ENCODE results near the gene DNAI1.

DNA sequence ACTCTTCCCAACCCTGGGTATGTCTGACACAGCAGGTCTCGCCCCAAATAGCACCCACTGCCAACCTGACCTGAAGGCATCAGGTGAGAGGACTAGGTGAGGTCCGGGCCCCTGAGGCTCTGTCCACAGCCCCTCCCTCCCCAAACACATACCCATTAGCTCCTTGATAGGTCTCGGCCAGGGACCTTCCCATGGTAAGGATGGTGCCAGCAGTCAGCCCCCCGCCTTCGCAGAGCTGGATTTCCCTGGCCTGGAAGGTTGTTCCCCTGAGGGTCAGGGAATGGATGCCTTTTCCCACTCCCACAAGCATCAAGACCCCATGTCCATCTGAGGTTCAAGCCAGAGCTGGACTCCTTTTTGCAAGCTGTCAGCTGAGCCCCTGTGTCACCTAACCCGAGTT is 61.5 kb downstream of the DNAI1 start:
- TF ChIP-seq, protein P1, sequence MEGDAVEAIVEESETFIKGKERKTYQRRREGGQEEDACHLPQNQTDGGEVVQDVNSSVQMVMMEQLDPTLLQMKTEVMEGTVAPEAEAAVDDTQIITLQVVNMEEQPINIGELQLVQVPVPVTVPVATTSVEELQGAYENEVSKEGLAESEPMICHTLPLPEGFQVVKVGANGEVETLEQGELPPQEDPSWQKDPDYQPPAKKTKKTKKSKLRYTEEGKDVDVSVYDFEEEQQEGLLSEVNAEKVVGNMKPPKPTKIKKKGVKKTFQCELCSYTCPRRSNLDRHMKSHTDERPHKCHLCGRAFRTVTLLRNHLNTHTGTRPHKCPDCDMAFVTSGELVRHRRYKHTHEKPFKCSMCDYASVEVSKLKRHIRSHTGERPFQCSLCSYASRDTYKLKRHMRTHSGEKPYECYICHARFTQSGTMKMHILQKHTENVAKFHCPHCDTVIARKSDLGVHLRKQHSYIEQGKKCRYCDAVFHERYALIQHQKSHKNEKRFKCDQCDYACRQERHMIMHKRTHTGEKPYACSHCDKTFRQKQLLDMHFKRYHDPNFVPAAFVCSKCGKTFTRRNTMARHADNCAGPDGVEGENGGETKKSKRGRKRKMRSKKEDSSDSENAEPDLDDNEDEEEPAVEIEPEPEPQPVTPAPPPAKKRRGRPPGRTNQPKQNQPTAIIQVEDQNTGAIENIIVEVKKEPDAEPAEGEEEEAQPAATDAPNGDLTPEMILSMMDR (IDR thresholded peaks at IDR 0.05; ENCODE audit: insufficient read depth, low read length, poor library complexity, severe bottlenecking), result no peak
- no peak for TF ChIP-seq EZH2phosphoT487 (conservative IDR thresholded peaks at IDR 0.05; ENCODE audit: low read length)

Data from SU-DHL-6 (cell line).